Hematopoietic multipotent progenitor cell treated with erythropoietin and hydrocortisone succinate and interleukin-3 and kit ligand, for 6 days (in vitro differentiated cells): ENCODE measurements around the gene ACADVL.
"Not testable (repeated sequence)": the region's sequence is repeated elsewhere in the genome, so short reads cannot be mapped to it uniquely, and the experiment has no call there.

ENCODE experiments used
- DNase-seq: peaks from one replicate; pipeline ENCODE4 v3.0.0-alpha.2; 2015

The ACADVL gene

DNA sequence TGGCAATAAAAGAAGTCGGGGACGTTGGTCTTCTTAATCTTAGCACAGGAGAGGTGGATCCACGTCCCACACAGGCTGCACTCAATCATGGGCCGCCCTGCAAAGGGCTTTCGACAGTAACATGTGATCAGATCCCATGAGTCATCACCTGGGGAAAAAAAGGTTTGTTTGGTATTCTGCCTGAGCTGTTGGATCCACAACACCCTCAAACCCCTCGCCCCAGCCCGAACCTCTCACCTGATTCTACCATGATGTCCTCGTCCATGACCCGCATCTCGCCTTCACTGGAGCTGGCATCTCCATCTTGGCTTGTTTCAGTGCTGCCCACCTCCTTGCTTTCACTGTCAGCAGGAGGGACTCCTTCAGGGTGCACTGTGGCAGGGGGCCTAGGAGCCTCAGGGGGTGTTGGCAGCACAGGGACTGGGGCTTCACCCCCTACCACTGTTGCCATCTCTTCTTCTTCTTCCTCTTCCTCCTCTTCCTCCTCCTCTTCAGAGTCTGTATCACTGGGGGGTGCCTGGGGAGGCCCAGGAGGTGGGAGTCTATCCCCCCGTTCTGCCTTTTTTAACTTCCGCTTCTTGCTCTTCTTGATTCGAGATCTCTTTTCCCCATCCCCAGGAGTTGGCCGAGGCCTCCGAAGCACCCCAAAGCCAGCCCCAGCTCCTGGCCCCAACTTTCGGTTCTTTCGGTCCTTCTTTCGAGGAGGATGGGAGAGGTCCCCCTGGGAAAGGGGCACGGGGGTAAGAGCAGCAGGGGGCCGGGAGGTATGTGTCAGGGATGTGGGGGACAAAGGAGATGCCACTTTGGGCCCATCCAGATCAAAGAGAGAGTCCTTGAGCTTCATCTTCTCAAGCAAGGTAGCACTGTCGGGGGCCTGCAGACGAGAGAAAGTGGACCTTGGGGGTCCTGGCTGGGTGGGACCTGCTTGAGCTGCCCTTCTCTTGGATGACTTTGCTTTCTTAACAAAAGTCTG, 16.2 kb downstream of the ACADVL start:
- peak; percentile 50 for DNase-seq

- no peak for DNase-seq
Measured at GRCh38 chr17:7236808-7237207, 17.1 kb downstream of the ACADVL start.

- DNase-seq: no peak
Measured at GRCh38 chr17:7237266-7237760, 17.6 kb downstream of the ACADVL start.

- DNase-seq: peak; percentile 94
Measured at GRCh38 chr17:7237761-7238419, 18.2 kb downstream of the ACADVL start.

DNA sequence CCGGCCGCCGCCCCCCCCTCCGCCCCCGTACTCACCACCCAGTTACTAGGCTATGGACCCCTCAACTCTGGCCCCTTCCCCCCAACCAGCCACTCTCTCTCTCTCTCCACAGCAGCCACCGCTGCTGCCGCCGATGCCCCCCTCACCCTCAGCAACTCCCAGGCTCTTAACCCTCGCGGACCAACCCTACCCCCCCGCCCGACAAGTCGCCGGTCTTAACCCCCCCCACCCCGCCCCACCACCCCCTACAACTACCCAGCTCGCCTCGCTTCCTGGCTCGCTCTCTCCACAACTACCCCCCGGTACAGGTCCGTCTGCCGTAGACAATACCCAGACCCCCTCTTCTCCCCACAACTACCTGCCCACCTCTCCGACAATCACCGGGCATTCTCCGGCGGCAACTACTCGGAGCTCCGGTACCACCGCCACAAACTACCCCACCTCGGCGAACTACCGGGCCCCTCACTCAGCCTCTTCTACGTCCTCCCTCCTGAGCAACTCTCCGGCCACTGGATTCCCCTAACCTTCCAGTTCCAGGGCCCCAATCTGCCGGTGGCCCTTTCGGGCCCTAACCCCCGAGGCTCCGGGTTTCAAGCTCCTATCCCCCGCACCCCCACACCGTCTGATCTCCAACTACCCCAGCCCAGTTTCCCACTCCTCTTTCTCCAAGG, 18.8 kb downstream of the ACADVL start:
- peak; percentile 73 for DNase-seq

DNA sequence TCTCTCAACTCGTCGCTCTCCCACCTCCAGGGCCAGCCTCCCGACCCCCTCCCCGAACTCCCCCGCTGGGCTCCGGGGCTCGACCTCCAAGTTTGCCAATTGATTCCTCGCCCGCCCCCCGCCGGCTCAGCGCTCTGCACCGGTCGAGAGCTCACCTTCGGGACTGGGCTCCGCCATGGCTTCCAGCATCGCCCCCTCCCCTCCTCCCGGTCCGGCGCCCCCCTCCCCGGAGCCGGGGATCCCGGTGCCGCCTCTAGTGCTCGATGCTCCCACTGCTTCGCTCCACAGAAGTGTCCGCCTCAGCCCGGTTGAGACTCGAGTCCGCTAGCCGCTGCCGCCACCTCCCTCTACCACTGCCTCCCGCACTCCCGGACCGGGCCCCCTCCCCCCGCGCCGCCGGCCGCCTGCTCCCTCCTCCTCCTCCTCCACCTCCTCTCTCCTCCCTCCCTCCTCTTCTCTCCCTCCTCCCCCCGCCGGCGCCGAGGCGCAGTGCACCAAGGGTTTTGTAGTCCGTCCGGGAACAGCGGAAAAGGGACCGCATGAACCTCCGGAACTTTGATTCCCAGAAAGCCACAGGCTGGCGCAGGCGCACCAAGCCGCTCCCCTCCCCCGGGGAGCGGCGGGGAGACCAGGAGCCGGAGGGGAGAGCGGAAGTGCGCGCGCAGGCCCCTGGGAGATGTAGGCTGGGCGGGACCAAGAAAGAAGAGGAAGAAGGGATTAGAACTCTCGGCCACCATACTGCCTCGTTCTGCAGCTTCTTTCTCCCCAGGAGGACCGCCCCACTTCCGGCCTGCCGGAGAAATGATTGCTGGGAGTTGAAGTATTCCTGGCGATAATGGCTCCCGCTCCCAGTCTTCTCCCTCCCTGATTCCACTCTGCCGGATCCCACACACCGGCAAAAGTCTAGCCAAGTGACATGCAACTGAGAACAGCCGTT, 19.6 kb downstream of the ACADVL start, which contains the start of gene PHF23:
Gene PHF23, minus strand, starts transcription at position 367 of the 937 bp plus-strand sequence. Its CDS starts 178 bp downstream, at position 189.
- peak; percentile 100 for DNase-seq

GRCh38 chr17:7240375-7240774, 20.6 kb downstream of the ACADVL start:
- DNase-seq: no peak

DNA sequence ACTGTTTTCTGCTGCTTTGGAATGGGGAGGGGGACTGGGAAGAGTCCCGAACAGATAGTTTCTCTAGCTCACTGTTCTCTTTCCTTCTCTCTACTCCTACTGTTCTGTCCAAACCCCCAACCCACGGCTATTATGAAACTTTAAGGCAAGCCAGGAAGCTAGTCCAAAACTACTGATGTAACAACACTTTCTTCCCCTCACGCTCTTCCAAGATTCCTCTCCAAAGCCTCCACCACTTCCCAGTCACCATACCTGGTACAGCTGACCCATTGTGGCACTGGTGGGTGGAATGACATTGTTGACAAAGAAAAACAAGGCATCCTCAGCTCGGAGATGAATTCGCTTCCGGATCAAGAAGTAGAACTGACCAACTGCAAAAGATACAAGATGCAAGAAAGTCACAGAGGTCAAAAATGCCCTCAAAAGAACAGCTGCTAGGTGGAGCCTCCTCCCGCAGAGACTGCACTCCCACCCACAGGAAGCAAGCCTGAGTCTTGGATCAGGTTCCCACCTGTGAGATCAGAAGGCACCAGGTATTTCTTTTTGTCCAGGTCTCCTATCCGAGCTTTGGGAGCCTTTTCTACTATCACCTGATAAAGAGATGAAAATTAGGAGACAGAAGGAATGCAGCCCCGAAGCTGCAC, 21.5 kb downstream of the ACADVL start:
- no peak for DNase-seq

- DNase-seq: peak; percentile 97
Measured at GRCh38 chr17:7241783-7242716, 22.3 kb downstream of the ACADVL start, which contains the start of gene GABARAP. TSS of gene GABARAP (minus strand) at chr17:7242449. CDS start at chr17:7242330, 119 bp downstream.

DNA sequence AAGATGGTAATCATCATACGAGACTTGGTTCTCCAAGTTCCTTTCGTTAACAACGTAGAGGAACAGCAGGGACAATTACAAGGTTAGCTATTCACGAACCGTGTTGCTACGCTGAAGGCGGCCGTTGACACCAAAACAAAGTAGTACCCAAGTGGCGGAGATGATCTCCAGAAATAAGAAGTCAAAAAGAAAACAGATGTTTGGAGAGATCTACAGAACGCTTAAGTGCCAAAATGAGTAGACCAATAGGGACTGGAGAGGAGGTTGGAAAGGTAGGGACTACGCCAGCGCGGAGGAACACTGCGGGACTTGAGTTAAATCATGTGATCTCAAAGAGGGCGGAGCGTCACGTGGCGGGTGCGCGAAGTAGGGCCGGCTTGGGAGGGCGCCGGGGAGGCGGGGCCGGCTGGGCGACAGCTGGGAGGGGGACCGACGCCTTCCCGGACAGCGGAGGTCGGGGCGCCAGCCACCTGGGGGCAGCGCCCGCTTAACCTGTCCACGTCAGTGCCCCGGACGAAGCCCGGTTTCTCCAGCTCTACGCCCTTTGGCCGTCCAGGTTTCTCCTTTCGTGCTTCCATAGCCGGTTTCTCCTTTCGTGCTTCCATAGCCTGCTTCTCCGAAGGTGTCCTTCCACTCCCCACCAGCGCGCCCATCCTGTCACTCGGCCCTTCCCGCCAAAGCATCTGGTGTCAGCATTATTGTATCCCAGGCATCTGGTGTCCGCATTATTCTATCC, 23.1 kb downstream of the ACADVL start:
- DNase-seq: peak; percentile 97

DNA sequence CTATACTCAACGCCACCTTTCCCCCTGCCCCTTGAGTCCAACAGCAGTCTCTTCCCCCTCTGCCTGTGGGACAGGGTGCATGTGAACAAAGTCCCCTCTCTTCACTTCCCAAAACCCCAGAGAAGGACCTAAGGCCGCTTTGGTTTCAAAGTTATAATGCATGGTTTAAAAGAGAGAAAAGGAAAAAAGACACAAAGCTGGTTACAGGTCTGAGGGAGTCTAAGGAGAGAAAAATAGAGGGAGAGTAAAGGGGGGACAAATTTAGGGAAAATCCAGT, 23.7 kb downstream of the ACADVL start:
- DNase-seq: no peak

GRCh38 chr17:7243838-7244237, 24.1 kb downstream of the ACADVL start:
- DNase-seq: not testable (repeated sequence)

- DNase-seq: no peak
Measured at GRCh38 chr17:7246779-7247178, 27.0 kb downstream of the ACADVL start.

DNA sequence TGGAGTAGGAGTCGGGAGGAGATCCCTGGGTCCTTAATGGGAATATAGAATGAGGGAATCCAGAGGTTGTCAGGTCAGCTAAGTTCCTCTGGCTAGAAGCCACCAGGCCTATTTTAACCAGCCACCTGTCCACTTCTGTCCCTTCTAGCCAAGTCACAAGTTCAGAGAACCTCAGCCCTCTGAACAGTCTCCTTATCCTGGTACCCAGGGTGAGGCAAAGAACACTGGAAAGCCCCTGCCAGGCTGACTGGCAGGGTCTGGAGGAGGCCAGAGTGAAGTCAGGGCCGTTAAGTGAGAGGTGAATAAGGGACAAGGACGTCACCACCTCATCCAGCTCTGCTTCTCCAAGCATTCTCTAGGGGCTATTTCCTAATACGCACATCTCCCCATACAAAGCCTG, 29.1 kb downstream of the ACADVL start:
- no peak for DNase-seq

- DNase-seq: no peak
Measured at GRCh38 chr17:7249214-7249613, 29.5 kb downstream of the ACADVL start.

DNA sequence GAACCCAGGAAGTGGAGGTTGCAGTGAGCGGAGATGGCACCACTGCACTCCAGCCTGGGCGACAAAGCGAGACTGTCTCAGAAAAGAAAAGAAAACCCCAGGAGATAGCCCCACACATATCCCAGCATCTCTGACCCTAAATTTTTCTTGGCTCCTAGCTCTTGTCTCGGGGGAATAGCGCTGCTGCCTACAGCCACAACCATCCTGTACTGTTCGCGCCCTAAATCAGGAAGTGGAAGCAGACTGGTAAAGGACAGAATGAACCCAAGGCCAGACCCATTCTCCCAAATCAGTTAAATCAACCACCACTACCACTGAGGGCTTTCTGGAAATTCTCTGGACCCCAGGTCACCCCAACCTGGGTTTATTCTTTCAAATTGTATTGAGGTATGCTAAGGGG, 30.1 kb downstream of the ACADVL start:
- DNase-seq: peak; percentile 38

DNA sequence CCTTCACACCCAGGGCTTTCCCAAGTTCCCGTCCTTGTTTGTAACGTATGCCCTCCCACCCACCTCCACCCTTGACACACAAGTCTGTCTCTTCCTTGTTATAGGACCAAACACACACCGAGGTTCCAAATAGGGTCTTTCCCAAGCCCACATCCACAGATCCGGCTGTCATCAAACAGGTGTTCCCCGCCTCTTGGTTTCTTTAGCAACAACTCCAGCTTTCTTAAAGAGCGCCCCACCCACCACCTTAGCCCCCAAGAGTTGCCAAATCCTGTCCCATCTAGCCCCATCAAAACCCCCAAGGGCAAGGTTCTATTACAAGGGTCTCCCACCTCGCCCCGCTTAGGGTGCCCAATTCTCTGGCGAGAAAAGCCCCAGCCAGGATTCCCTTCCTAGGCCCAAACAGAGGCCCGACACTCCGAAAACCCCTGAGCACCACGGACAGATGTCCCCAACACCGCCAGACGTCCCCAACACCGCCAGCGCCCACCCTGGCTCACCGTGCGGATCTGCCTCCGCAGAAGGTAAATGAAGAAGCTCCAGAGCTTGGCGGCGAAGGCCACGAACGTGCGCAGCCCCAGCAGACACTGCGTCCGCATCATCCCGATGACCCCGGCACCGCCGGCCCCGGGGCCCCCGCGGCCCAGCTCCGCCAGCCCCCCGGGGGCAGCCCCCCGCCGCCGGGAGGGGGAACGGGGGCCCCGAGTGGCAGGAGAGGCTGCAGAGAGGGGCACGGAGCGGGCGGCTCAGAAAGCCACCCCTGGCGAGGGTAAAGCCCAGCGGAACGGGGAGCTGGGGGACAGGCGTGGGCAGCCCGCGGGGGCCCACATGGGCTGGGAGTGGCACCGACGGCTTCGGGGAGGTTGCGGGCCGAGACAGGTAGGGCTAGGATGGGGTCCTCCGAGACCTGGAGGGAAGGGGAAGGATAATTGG, 31.2 kb downstream of the ACADVL start:
- peak; percentile 32 for DNase-seq

GRCh38 chr17:7251661-7252175, 32.0 kb downstream of the ACADVL start, which contains the start of gene CTDNEP1:
TSS of gene CTDNEP1 (minus strand) at chr17:7251734. CDS start at chr17:7251296, 438 bp downstream.
- DNase-seq: peak; percentile 100
